Measurements from ENCODE around the gene PHF11. TPM values are rescaled to one million over a fixed set of nuclear protein-coding genes. Genes with fewer than 3 reads are reported as not detected.

Gene PHF11
- total and polyA plus RNA-seq, 2 of the 8 experiments (the other 6 are each of a cell fraction or from before 2014, with no cell fraction given): 6.1 to 8.1 TPM

DNA sequence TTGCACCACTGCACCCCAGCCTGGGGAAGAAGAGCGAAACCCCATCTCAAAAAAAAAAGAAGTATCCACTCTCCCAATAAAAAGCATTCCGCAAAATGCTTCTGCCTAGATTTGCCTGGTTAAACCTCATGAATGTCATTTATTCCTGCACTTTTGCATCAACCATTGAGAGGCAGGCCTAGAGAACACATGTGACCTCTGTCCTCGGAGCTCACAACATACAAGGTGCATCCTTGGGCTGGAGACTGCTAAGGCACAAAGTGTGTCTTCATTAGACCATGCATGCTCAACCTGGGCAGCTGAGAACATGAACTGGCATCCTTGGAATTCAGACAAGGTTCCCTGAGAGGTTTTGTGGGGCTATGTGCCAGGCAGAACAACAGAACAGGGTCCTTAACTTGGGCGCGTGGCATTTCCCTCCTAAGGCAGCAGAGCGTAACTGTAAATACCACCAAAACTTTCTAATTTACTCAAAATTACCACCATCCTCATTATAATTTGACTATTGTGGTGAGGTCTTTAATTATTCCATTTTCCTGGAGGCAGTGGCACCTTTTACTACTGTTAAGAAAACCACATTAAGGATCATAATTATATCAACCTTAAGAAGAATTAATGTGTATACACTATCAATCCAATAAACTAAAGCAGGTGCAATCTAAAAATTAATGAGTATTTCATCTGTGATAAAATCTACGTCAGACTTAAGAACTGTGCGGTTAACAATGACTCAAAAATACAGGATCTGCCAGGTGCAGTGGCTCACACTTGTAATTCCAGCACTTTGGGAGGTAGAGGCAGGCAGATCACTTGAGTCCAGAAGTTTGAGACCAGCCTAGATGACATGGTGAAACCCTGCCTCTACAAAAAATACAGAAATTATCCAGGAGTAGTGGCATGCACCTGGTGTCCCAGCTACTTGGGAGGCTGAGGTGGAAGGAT, 75.8 kb downstream of the PHF11 start (continued):
- TF ChIP-seq BCL11A (IDR thresholded peaks at IDR 0.05; ENCODE audit: low read depth in 2 of 2, low read length in 2 of 2) (no peak), TAF7 (optimal IDR thresholded peaks at IDR 0.05; ENCODE audit: borderline replicate concordance, low read depth, low read length) (no peak), RBBP5 (IDR thresholded peaks at IDR 0.05; ENCODE audit: borderline replicate concordance, low read depth, low read length) (no peak), SIX5 (IDR thresholded peaks at IDR 0.05; ENCODE audit: low read depth, low read length) (no peak), GABPA (IDR thresholded peaks at IDR 0.05; ENCODE audit: borderline replicate concordance, insufficient read depth, low read length) (no peak), PHF8 (conservative IDR thresholded peaks at IDR 0.05; ENCODE audit: low read depth, low read length) (no peak)

Other genes starting within 250 kb of the PHF11 start
- gene CDADC1, start 248.0 kb upstream of the PHF11 start, total RNA-seq (2021; fragmentation: NEBNext Ultra II Directional; extraction: Animal tissue kit (Norgen Biotek cat#: 25700)): 2.7 and 6.5 TPM in 2 replicates
- gene CDADC1, start 248.0 kb upstream of the PHF11 start, polyA plus RNA-seq (2011; rRNA removed): 0.98 and 1.3 TPM in 2 replicates
- gene CAB39L, start 51.9 kb upstream of the PHF11 start, total RNA-seq (2021; fragmentation: NEBNext Ultra II Directional; extraction: Animal tissue kit (Norgen Biotek cat#: 25700)): 4.1 and 4.8 TPM in 2 replicates
- gene CAB39L, start 51.9 kb upstream of the PHF11 start, polyA plus RNA-seq (2011; rRNA removed): 2.3 and 2.5 TPM in 2 replicates
- gene SETDB2, start 51.7 kb upstream of the PHF11 start, total RNA-seq (2021; fragmentation: NEBNext Ultra II Directional; extraction: Animal tissue kit (Norgen Biotek cat#: 25700)): 5.4 and 6.1 TPM in 2 replicates
- 0.80 and 1.2 TPM in 2 replicates for gene SETDB2, start 51.7 kb upstream of the PHF11 start, polyA plus RNA-seq (2011; rRNA removed)
- 29.6 and 29.8 TPM in 2 replicates for gene RCBTB1, start 89.6 kb downstream of the PHF11 start, total RNA-seq (2021; fragmentation: NEBNext Ultra II Directional; extraction: Animal tissue kit (Norgen Biotek cat#: 25700))
- gene RCBTB1, start 89.6 kb downstream of the PHF11 start, polyA plus RNA-seq (2011; rRNA removed): 11.8 and 13.7 TPM in 2 replicates
- gene ARL11, start 132.6 kb downstream of the PHF11 start, total RNA-seq (2021; fragmentation: NEBNext Ultra II Directional; extraction: Animal tissue kit (Norgen Biotek cat#: 25700)): 0.40 and 0.52 TPM in 2 replicates
- gene ARL11, start 132.6 kb downstream of the PHF11 start, polyA plus RNA-seq (2011; rRNA removed): 0.41 and 0.45 TPM in 2 replicates
- 130 TPM in 2 replicates for gene EBPL, start 195.5 kb downstream of the PHF11 start, total RNA-seq (2021; fragmentation: NEBNext Ultra II Directional; extraction: Animal tissue kit (Norgen Biotek cat#: 25700))
- 136 and 204 TPM in 2 replicates for gene EBPL, start 195.5 kb downstream of the PHF11 start, polyA plus RNA-seq (2011; rRNA removed)